SIG-M5 treated with dmso at 0.1 percent for 504 hours (cell line): ENCODE data around the gene MBLAC1.

Source experiments
- DNase-seq: peaks from one replicate; lab custom pipeline; 2025; ENCODE audit not compliant: unreplicated experiment; lab: John Stamatoyannopoulos, UW

The MBLAC1 gene

GRCh38 chr7:100152937-100153666, 26.3 kb downstream of the MBLAC1 start:
- no peak for DNase-seq

GRCh38 chr7:100153708-100154535, 27.2 kb downstream of the MBLAC1 start:
- DNase-seq = no peak

GRCh38 chr7:100154651-100155491, 28.1 kb downstream of the MBLAC1 start:
- no peak for DNase-seq

GRCh38 chr7:100155553-100156317, 29.0 kb downstream of the MBLAC1 start:
- DNase-seq = no peak

- DNase-seq = no peak
Measured at GRCh38 chr7:100156331-100157068, 29.7 kb downstream of the MBLAC1 start.

GRCh38 chr7:100157069-100157333, 30.2 kb downstream of the MBLAC1 start:
- DNase-seq = no peak

- DNase-seq = peak; percentile 38
Measured at GRCh38 chr7:100157334-100158228, 30.8 kb downstream of the MBLAC1 start.

- peak; percentile 75 for DNase-seq
Measured at GRCh38 chr7:100158229-100159098, 31.7 kb downstream of the MBLAC1 start, which contains the start of gene TRAPPC14. TSS of gene TRAPPC14 (minus strand) at chr7:100158723. CDS start at chr7:100158499, 224 bp downstream.

- no peak for DNase-seq
Measured at GRCh38 chr7:100159099-100159623, 32.4 kb downstream of the MBLAC1 start.

- no peak for DNase-seq
Measured at GRCh38 chr7:100160067-100160466, 33.3 kb downstream of the MBLAC1 start.

- peak; percentile 33 for DNase-seq
Measured at GRCh38 chr7:100163006-100163531, 36.3 kb downstream of the MBLAC1 start.

GRCh38 chr7:100163871-100164270, 37.1 kb downstream of the MBLAC1 start:
- no peak for DNase-seq

- DNase-seq = no peak
Measured at GRCh38 chr7:100166317-100166940, 39.7 kb downstream of the MBLAC1 start.

- no peak for DNase-seq
Measured at GRCh38 chr7:100166970-100167911, 40.5 kb downstream of the MBLAC1 start.

GRCh38 chr7:100167912-100168323, 41.2 kb downstream of the MBLAC1 start:
- DNase-seq = no peak
